Activated T-helper 2 cell treated with anti-CD3 and anti-CD28 coated beads, Interferon-gamma antibody, Interleukin-2, Interleukin-4, amounts not matched to agents 10 μg/mL and 5 μg/mL and 100 μg/mL, durations not matched to agents 14 hours and 24 hours and 36 hours (primary cell): ENCODE data around the gene FGGY. TPM values are rescaled to one million over a fixed set of nuclear protein-coding genes. Genes with fewer than 3 reads are reported as not detected.
"Not testable (repeated sequence)": the region's sequence is repeated elsewhere in the genome, so short reads cannot be mapped to it uniquely, and the experiment has no call there.

Experiments used
- DNase-seq: peaks from one replicate; pipeline ENCODE4 v3.0.0; 2021; ENCODE audit warnings: low spot score
- H3K27ac Mint-ChIP-seq: one replicate; pipeline ENCODE4 v1.8.0; 2021; ENCODE audit warnings: mixed read lengths
- H3K27me3 Mint-ChIP-seq: one replicate; pipeline ENCODE4 v1.8.0; 2021; ENCODE audit warnings: low read depth, mixed read lengths
- H3K36me3 Mint-ChIP-seq: one replicate; pipeline ENCODE4 v1.8.0; 2021; ENCODE audit warnings: low read depth, mixed read lengths
- H3K4me1 Mint-ChIP-seq: one replicate; pipeline ENCODE4 v1.8.0; 2021; ENCODE audit warnings: low read depth, mixed read lengths
- H3K4me3 Mint-ChIP-seq: one replicate; pipeline ENCODE4 v1.8.0; 2021; ENCODE audit warnings: low read depth, mild to moderate bottlenecking, moderate library complexity, mixed read lengths
- H3K9me3 Mint-ChIP-seq: one replicate; pipeline ENCODE4 v1.8.0; 2021; ENCODE audit warnings: mixed read lengths
- intact Hi-C: fragments of 100-400 bp; cut with micrococcal nuclease; formaldehyde crosslinking; loops from one replicate; pipeline ENCODE4 v1.15.1; 2023
- total RNA-seq: library from RNA; stranded (reverse); gene quantifications from 2 replicates; pipeline ENCODE4 v1.2.3, GENCODE V29; 2022

FGGY gene
- total RNA-seq, 1 donor from 2014 or later: 10.5 TPM

DNA sequence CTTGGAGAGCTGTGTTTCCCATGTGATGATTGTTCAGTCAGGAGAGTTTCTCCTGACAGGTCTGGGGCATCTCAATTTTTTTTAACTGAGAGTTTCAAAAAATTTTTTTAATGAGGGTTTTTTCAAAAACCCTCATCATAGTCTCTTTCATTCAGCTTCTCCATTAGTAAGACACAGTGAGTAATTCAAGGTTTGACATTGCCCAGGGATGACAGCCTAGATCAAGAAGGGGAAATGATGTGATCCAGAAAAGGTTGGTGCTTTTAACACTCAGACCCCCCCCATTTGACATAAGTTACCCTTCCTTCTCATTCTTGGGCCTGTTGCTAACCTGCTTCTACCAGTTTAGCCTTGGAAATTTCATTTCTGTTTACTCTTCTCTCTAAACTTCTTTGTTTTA lies 328.5 kb downstream of the FGGY start:
- H3K4me1 Mint-ChIP-seq: no peaks in the 10 kb centered on the region
- intact Hi-C loops: no loop called here
- no peaks in the 10 kb centered on the region for H3K9me3 Mint-ChIP-seq
- H3K4me3 Mint-ChIP-seq: no peak overlapping the region
- H3K27me3 Mint-ChIP-seq: no peaks in the 10 kb centered on the region
- no peak for DNase-seq
- H3K36me3 Mint-ChIP-seq: no peaks in the 10 kb centered on the region
- no peak overlapping the region for H3K27ac Mint-ChIP-seq

GRCh38 chr1:59631561-59632255 lies 334.8 kb downstream of the FGGY start:
- H3K4me3 Mint-ChIP-seq: no peak overlapping the region
- DNase-seq: no peak
- H3K9me3 Mint-ChIP-seq: no peaks in the 10 kb centered on the region
- H3K27me3 Mint-ChIP-seq: no peaks in the 10 kb centered on the region
- no peaks in the 10 kb centered on the region for H3K4me1 Mint-ChIP-seq
- intact Hi-C loops: no loop called here
- H3K27ac Mint-ChIP-seq: no peak overlapping the region
- H3K36me3 Mint-ChIP-seq: no peaks in the 10 kb centered on the region

DNA sequence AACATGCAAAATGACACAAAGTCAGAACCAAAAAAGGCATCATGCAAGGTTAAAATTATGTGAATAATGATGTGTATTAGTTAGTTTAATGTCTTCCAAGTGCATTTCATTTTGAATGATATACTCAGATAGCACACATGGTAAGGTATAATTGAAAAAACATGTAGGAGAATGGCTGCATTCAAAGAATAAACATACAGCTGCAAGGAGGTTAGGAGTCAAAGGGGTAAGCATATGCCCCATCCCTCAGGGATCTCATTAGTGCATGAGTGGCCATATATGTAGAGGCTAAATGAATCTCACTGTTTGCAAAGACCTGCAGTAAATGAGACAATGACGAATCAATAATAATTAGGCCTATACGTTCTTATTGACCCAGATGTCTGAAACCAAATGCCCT lies 338.2 kb downstream of the FGGY start:
- H3K4me3 Mint-ChIP-seq: no peak overlapping the region
- H3K4me1 Mint-ChIP-seq: no peaks in the 10 kb centered on the region
- H3K27me3 Mint-ChIP-seq: no peaks in the 10 kb centered on the region
- H3K27ac Mint-ChIP-seq: no peak overlapping the region
- intact Hi-C loops: no loop called here
- no peak for DNase-seq
- no peaks in the 10 kb centered on the region for H3K9me3 Mint-ChIP-seq
- H3K36me3 Mint-ChIP-seq: no peaks in the 10 kb centered on the region

- H3K4me1 Mint-ChIP-seq: no peaks in the 10 kb centered on the region
- H3K4me3 Mint-ChIP-seq: no peak overlapping the region
- intact Hi-C loops: no loop called here
- no peaks in the 10 kb centered on the region for H3K36me3 Mint-ChIP-seq
- H3K27me3 Mint-ChIP-seq: no peaks in the 10 kb centered on the region
- no peak overlapping the region for H3K27ac Mint-ChIP-seq
- no peaks in the 10 kb centered on the region for H3K9me3 Mint-ChIP-seq
- no peak for DNase-seq
Observed at GRCh38 chr1:59638231-59638711, 341.4 kb downstream of the FGGY start.

- Mint-ChIP-seq H3K4me3 (no peak overlapping the region), H3K36me3 (no peaks in the 10 kb centered on the region), H3K4me1 (no peaks in the 10 kb centered on the region), H3K9me3 (no peaks in the 10 kb centered on the region), H3K27ac (no peak overlapping the region), H3K27me3 (no peaks in the 10 kb centered on the region)
- intact Hi-C loops: no loop called here
- no peak for DNase-seq
Observed at GRCh38 chr1:59639266-59639665, 342.4 kb downstream of the FGGY start.

- DNase-seq: no peak
- no peaks in the 10 kb centered on the region for H3K27me3 Mint-ChIP-seq
- H3K4me3 Mint-ChIP-seq: no peak overlapping the region
- H3K9me3 Mint-ChIP-seq: no peaks in the 10 kb centered on the region
- intact Hi-C loops: no loop called here
- H3K27ac Mint-ChIP-seq: no peak overlapping the region
- no peaks in the 10 kb centered on the region for H3K36me3 Mint-ChIP-seq
- H3K4me1 Mint-ChIP-seq: no peaks in the 10 kb centered on the region
Observed at GRCh38 chr1:59640851-59641250, 344.0 kb downstream of the FGGY start.

GRCh38 chr1:59641836-59642235 lies 344.9 kb downstream of the FGGY start:
- Mint-ChIP-seq H3K36me3 (no peaks in the 10 kb centered on the region), H3K27me3 (no peaks in the 10 kb centered on the region), H3K9me3 (no peaks in the 10 kb centered on the region), H3K4me3 (no peak overlapping the region), H3K27ac (no peak overlapping the region), H3K4me1 (no peaks in the 10 kb centered on the region)
- intact Hi-C loops: no loop called here
- DNase-seq: no peak

DNA sequence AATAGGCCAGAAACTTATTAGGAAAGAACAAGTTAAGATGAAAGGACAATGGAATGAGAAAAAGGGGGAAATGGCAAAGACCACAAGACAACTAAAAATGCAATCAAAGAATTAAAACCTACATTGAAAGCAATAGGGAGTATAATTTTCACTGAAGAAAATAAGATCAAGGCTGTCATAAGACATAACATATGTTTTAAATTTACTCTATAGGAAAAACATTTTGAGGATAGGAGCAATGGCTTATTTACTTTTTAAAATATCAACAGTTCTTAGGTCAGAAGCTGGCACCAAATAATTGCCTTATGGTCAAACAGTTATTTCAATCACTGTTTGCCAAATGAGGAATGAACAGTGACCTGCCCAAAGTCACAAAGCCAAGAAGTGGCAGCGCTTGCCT lies 346.6 kb downstream of the FGGY start:
- Mint-ChIP-seq H3K4me1 (no peaks in the 10 kb centered on the region), H3K9me3 (no peaks in the 10 kb centered on the region), H3K4me3 (no peak overlapping the region), H3K27ac (no peak overlapping the region), H3K27me3 (no peaks in the 10 kb centered on the region), H3K36me3 (no peaks in the 10 kb centered on the region)
- intact Hi-C loops: no loop called here
- no peak for DNase-seq

GRCh38 chr1:59645893-59646292 lies 349.0 kb downstream of the FGGY start:
- no peaks in the 10 kb centered on the region for H3K36me3 Mint-ChIP-seq
- no peak overlapping the region for H3K27ac Mint-ChIP-seq
- no peaks in the 10 kb centered on the region for H3K4me1 Mint-ChIP-seq
- H3K27me3 Mint-ChIP-seq: no peaks in the 10 kb centered on the region
- intact Hi-C loops: no loop called here
- no peak overlapping the region for H3K4me3 Mint-ChIP-seq
- H3K9me3 Mint-ChIP-seq: no peaks in the 10 kb centered on the region
- DNase-seq: no peak

GRCh38 chr1:59653142-59653958 lies 356.5 kb downstream of the FGGY start:
- H3K4me3 Mint-ChIP-seq, intact Hi-C loops, H3K9me3 Mint-ChIP-seq, H3K27ac Mint-ChIP-seq, DNase-seq, H3K27me3 Mint-ChIP-seq, H3K36me3 Mint-ChIP-seq, H3K4me1 Mint-ChIP-seq: not testable (repeated sequence)

DNA sequence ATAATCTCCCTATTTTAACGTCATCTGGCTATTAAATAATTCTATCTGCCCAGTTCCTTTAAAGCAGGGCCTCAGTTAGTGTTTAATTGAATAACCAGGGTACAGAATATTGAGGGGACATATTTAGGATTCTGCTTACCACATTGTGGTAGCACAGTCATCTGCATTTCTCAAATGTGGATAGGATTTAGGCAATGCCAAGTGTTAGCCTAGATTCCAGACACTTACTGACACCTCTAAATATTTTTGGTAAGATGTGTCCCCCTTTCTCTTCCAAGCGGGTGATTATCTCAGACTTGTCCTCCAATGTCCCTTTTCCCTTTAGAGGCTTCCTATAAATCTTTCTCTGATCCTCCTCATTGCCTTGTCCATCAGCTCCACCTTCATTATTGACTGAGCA lies 357.1 kb downstream of the FGGY start:
- Mint-ChIP-seq H3K27me3 (no peaks in the 10 kb centered on the region), H3K4me3 (no peak overlapping the region), H3K36me3 (no peaks in the 10 kb centered on the region), H3K4me1 (no peaks in the 10 kb centered on the region), H3K9me3 (no peaks in the 10 kb centered on the region), H3K27ac (no peak overlapping the region)
- intact Hi-C loops: no loop called here
- no peak for DNase-seq

GRCh38 chr1:59657873-59658465 lies 361.1 kb downstream of the FGGY start:
- Mint-ChIP-seq H3K4me1 (no peaks in the 10 kb centered on the region), H3K27ac (no peak overlapping the region)

GRCh38 chr1:59664166-59664565 lies 367.3 kb downstream of the FGGY start:
- Mint-ChIP-seq H3K27me3 (no peaks in the 10 kb centered on the region), H3K9me3 (no peaks in the 10 kb centered on the region), H3K4me1 (no peaks in the 10 kb centered on the region), H3K27ac (no peak overlapping the region), H3K4me3 (no peak overlapping the region), H3K36me3 (no peaks in the 10 kb centered on the region)
- intact Hi-C loops: no loop called here
- no peak for DNase-seq

More at GRCh38 chr1:59657873-59658465, 361.1 kb downstream of the FGGY start:
- Mint-ChIP-seq H3K27me3 (no peaks in the 10 kb centered on the region), H3K36me3 (no peaks in the 10 kb centered on the region), H3K4me3 (no peak overlapping the region), H3K9me3 (no peaks in the 10 kb centered on the region)
- intact Hi-C loops: no loop called here
- DNase-seq: no peak
